Dendritic cell treated with granulocyte-macrophage colony-stimulating factor and Interleukin-4, amounts not matched to agents 40 ng/mL and 50 ng/mL, for 4 days (primary cell): ENCODE measurements around the gene PBX1.

ENCODE experiments used
- H3K27ac Mint-ChIP-seq: one replicate; pipeline ENCODE4 v1.8.0; 2022; ENCODE audit warnings: mild to moderate bottlenecking, mixed read lengths
- H3K27me3 Mint-ChIP-seq: one replicate; pipeline ENCODE4 v1.8.0; 2022; ENCODE audit warnings: mild to moderate bottlenecking, mixed read lengths
- H3K36me3 Mint-ChIP-seq: one replicate; pipeline ENCODE4 v1.8.0; 2022; ENCODE audit warnings: low read depth, mixed read lengths
- H3K4me1 Mint-ChIP-seq: one replicate; pipeline ENCODE4 v1.8.0; 2022; ENCODE audit warnings: low read depth, mixed read lengths
- H3K4me3 Mint-ChIP-seq: one replicate; pipeline ENCODE4 v1.8.0; 2022; ENCODE audit warnings: mild to moderate bottlenecking, moderate library complexity, mixed read lengths
- H3K9me3 Mint-ChIP-seq: one replicate; pipeline ENCODE4 v1.8.0; 2022; ENCODE audit warnings: mixed read lengths
- intact Hi-C: fragments of 100-400 bp; cut with micrococcal nuclease; formaldehyde crosslinking; loops from one replicate; pipeline ENCODE4 v1.15.0; 2022

The PBX1 gene

GRCh38 chr1:164846731-164847691 is 288.0 kb downstream of the PBX1 start:
- Mint-ChIP-seq H3K4me3 (no peak overlapping the region), H3K27ac (no peak overlapping the region)

GRCh38 chr1:164853146-164853545 is 294.2 kb downstream of the PBX1 start:
- no peaks in the 10 kb centered on the region for H3K4me1 Mint-ChIP-seq
- no peaks in the 10 kb centered on the region for H3K36me3 Mint-ChIP-seq
- no peaks in the 10 kb centered on the region for H3K9me3 Mint-ChIP-seq
- H3K4me3 Mint-ChIP-seq, result no peak overlapping the region
- intact Hi-C loops, result no loop called here
- no peak overlapping the region for H3K27ac Mint-ChIP-seq
- no peaks in the 10 kb centered on the region for H3K27me3 Mint-ChIP-seq

More at GRCh38 chr1:164846731-164847691, 288.0 kb downstream of the PBX1 start:
- no peaks in the 10 kb centered on the region for H3K36me3 Mint-ChIP-seq
- intact Hi-C loops, result no loop called here
- H3K4me1 Mint-ChIP-seq, result no peaks in the 10 kb centered on the region
- no peaks in the 10 kb centered on the region for H3K9me3 Mint-ChIP-seq
- H3K27me3 Mint-ChIP-seq, result no peaks in the 10 kb centered on the region

GRCh38 chr1:164855716-164856329 is 296.8 kb downstream of the PBX1 start:
- Mint-ChIP-seq H3K36me3 (no peaks in the 10 kb centered on the region), H3K4me3 (no peak overlapping the region), H3K4me1 (no peaks in the 10 kb centered on the region), H3K9me3 (no peaks in the 10 kb centered on the region), H3K27ac (no peak overlapping the region), H3K27me3 (no peaks in the 10 kb centered on the region)
- intact Hi-C loops, result no loop called here

- no peaks in the 10 kb centered on the region for H3K36me3 Mint-ChIP-seq
- H3K9me3 Mint-ChIP-seq, result no peaks in the 10 kb centered on the region
- no peak overlapping the region for H3K27ac Mint-ChIP-seq
- intact Hi-C loops, result no loop called here
- H3K4me3 Mint-ChIP-seq, result no peak overlapping the region
- no peaks in the 10 kb centered on the region for H3K27me3 Mint-ChIP-seq
- H3K4me1 Mint-ChIP-seq, result no peaks in the 10 kb centered on the region
Measured at GRCh38 chr1:164856381-164856780, 297.4 kb downstream of the PBX1 start.

- no peak overlapping the region for H3K27ac Mint-ChIP-seq
- no peaks in the 10 kb centered on the region for H3K27me3 Mint-ChIP-seq
- no peak overlapping the region for H3K4me3 Mint-ChIP-seq
Measured at GRCh38 chr1:164857439-164857838, 298.5 kb downstream of the PBX1 start.

GRCh38 chr1:164858096-164858632 is 299.2 kb downstream of the PBX1 start:
- no peak overlapping the region for H3K4me3 Mint-ChIP-seq
- no peaks in the 10 kb centered on the region for H3K27me3 Mint-ChIP-seq
- no peaks in the 10 kb centered on the region for H3K36me3 Mint-ChIP-seq
- no peak overlapping the region for H3K27ac Mint-ChIP-seq
- intact Hi-C loops, result no loop called here
- no peaks in the 10 kb centered on the region for H3K4me1 Mint-ChIP-seq
- no peaks in the 10 kb centered on the region for H3K9me3 Mint-ChIP-seq

More at GRCh38 chr1:164857439-164857838, 298.5 kb downstream of the PBX1 start:
- no peaks in the 10 kb centered on the region for H3K36me3 Mint-ChIP-seq
- intact Hi-C loops, result no loop called here
- H3K4me1 Mint-ChIP-seq, result no peaks in the 10 kb centered on the region
- H3K9me3 Mint-ChIP-seq, result no peaks in the 10 kb centered on the region

- H3K36me3 Mint-ChIP-seq, result no peaks in the 10 kb centered on the region
- no peaks in the 10 kb centered on the region for H3K27me3 Mint-ChIP-seq
- no peak overlapping the region for H3K4me3 Mint-ChIP-seq
- intact Hi-C loops, result no loop called here
- H3K4me1 Mint-ChIP-seq, result no peaks in the 10 kb centered on the region
- H3K27ac Mint-ChIP-seq, result no peak overlapping the region
- no peaks in the 10 kb centered on the region for H3K9me3 Mint-ChIP-seq
Measured at GRCh38 chr1:164861632-164862031, 302.6 kb downstream of the PBX1 start.

- H3K9me3 Mint-ChIP-seq, result no peaks in the 10 kb centered on the region
- no peak overlapping the region for H3K27ac Mint-ChIP-seq
- no peak overlapping the region for H3K4me3 Mint-ChIP-seq
- no peaks in the 10 kb centered on the region for H3K36me3 Mint-ChIP-seq
- no peaks in the 10 kb centered on the region for H3K27me3 Mint-ChIP-seq
- H3K4me1 Mint-ChIP-seq, result no peaks in the 10 kb centered on the region
- intact Hi-C loops, result no loop called here
Measured at GRCh38 chr1:164863056-164863455, 304.1 kb downstream of the PBX1 start.

- Mint-ChIP-seq H3K36me3 (no peaks in the 10 kb centered on the region), H3K27ac (no peak overlapping the region), H3K27me3 (no peaks in the 10 kb centered on the region), H3K9me3 (no peaks in the 10 kb centered on the region), H3K4me3 (no peak overlapping the region), H3K4me1 (no peaks in the 10 kb centered on the region)
- intact Hi-C loops, result no loop called here
Measured at GRCh38 chr1:164864161-164864560, 305.2 kb downstream of the PBX1 start.

GRCh38 chr1:164865385-164865784 is 306.4 kb downstream of the PBX1 start:
- intact Hi-C loops, result no loop called here
- Mint-ChIP-seq H3K9me3 (peaks cover 10% of the 10 kb centered on the region), H3K27me3 (no peaks in the 10 kb centered on the region), H3K4me3 (no peak overlapping the region), H3K27ac (no peak overlapping the region), H3K4me1 (no peaks in the 10 kb centered on the region), H3K36me3 (no peaks in the 10 kb centered on the region)

- Mint-ChIP-seq H3K4me1 (no peaks in the 10 kb centered on the region), H3K9me3 (peaks cover 10% of the 10 kb centered on the region), H3K4me3 (no peak overlapping the region), H3K36me3 (no peaks in the 10 kb centered on the region), H3K27me3 (no peaks in the 10 kb centered on the region), H3K27ac (no peak overlapping the region)
- intact Hi-C loops, result no loop called here
Measured at GRCh38 chr1:164867590-164867989, 308.6 kb downstream of the PBX1 start.

GRCh38 chr1:164868990-164869389 is 310.0 kb downstream of the PBX1 start:
- Mint-ChIP-seq H3K27ac (no peak overlapping the region), H3K4me1 (no peaks in the 10 kb centered on the region), H3K9me3 (peaks cover 10% of the 10 kb centered on the region), H3K4me3 (no peak overlapping the region), H3K27me3 (no peaks in the 10 kb centered on the region), H3K36me3 (no peaks in the 10 kb centered on the region)
- intact Hi-C loops, result no loop called here

GRCh38 chr1:164875518-164875917 is 316.5 kb downstream of the PBX1 start:
- intact Hi-C loops, result no loop called here
- Mint-ChIP-seq H3K4me1 (no peaks in the 10 kb centered on the region), H3K36me3 (no peaks in the 10 kb centered on the region), H3K4me3 (no peak overlapping the region), H3K27me3 (no peaks in the 10 kb centered on the region), H3K9me3 (no peaks in the 10 kb centered on the region), H3K27ac (no peak overlapping the region)

GRCh38 chr1:164876398-164877116 is 317.6 kb downstream of the PBX1 start:
- H3K27ac Mint-ChIP-seq, result no peak overlapping the region
- H3K4me1 Mint-ChIP-seq, result no peaks in the 10 kb centered on the region
- no peaks in the 10 kb centered on the region for H3K27me3 Mint-ChIP-seq
- no peak overlapping the region for H3K4me3 Mint-ChIP-seq
- intact Hi-C loops, result no loop called here
- H3K9me3 Mint-ChIP-seq, result peaks cover 9% of the 10 kb centered on the region
- no peaks in the 10 kb centered on the region for H3K36me3 Mint-ChIP-seq
